ENCODE data around the gene POLE. TPM values are rescaled to one million over a fixed set of nuclear protein-coding genes. Genes with fewer than 3 reads are reported as not detected.

POLE gene
- total RNA-seq, 1 donor from 2014 or later, result 25.5 TPM

GRCh38 chr12:132582582-132583410, 104.3 kb downstream of the POLE start:
- DNase-seq (ENCODE audit: low read depth in 2 of 2), result no peak

- no peak for DNase-seq (ENCODE audit: low read depth in 2 of 2)
Measured at GRCh38 chr12:132582058-132582420, 105.1 kb downstream of the POLE start.

GRCh38 chr12:132581348-132582057, 105.6 kb downstream of the POLE start:
- no peak for DNase-seq (ENCODE audit: low read depth in 2 of 2)

- DNase-seq (ENCODE audit: low read depth in 2 of 2), result no peak
Measured at GRCh38 chr12:132580701-132581292, 106.3 kb downstream of the POLE start.

GRCh38 chr12:132579744-132580143, 107.4 kb downstream of the POLE start:
- no peak for DNase-seq (ENCODE audit: low read depth in 2 of 2)

- no peak for DNase-seq (ENCODE audit: low read depth in 2 of 2)
Measured at GRCh38 chr12:132578826-132579225, 108.3 kb downstream of the POLE start.

- DNase-seq (ENCODE audit: low read depth in 2 of 2), result no peak
Measured at GRCh38 chr12:132578118-132578517, 109.0 kb downstream of the POLE start.

- no peak for DNase-seq (ENCODE audit: low read depth in 2 of 2)
Measured at GRCh38 chr12:132577191-132577920, 109.8 kb downstream of the POLE start.

GRCh38 chr12:132576701-132577100, 110.4 kb downstream of the POLE start:
- DNase-seq (ENCODE audit: low read depth in 2 of 2), result no peak

- no peak for DNase-seq (ENCODE audit: low read depth in 2 of 2)
Measured at GRCh38 chr12:132575661-132576060, 111.5 kb downstream of the POLE start.

GRCh38 chr12:132574271-132574996, 112.7 kb downstream of the POLE start:
- no peak for DNase-seq (ENCODE audit: low read depth in 2 of 2)

Other genes with a start within 250 kb of the POLE start
- gene FBRSL1, start 197.2 kb downstream of the POLE start, total RNA-seq, result 4.8 and 9.4 TPM in 2 replicates
- gene LRCOL1, start 76.8 kb downstream of the POLE start, total RNA-seq, result 2.7 and 10.1 TPM in 2 replicates
- gene P2RX2, start 68.6 kb downstream of the POLE start, total RNA-seq, result not detected in 2 replicates
- gene PXMP2, start 245 bp upstream of the POLE start, total RNA-seq, result 18.7 and 26.7 TPM in 2 replicates
- gene PGAM5, start 23.5 kb upstream of the POLE start, total RNA-seq, result 37.0 and 50.8 TPM in 2 replicates
- 32.2 and 46.1 TPM in 2 replicates for gene ANKLE2, start 74.5 kb upstream of the POLE start, total RNA-seq
- gene GOLGA3, start 141.5 kb upstream of the POLE start, total RNA-seq, result 53.0 and 66.4 TPM in 2 replicates
- gene CHFR, start 200.3 kb upstream of the POLE start, total RNA-seq, result 32.6 and 38.3 TPM in 2 replicates

Data from dermis microvascular lymphatic vessel endothelial cell (primary cell).